Measurements from ENCODE around the gene SLC6A6. TPM values are rescaled to one million over a fixed set of nuclear protein-coding genes. Genes with fewer than 3 reads are reported as not detected.

SLC6A6 gene
- total RNA-seq, 1 experiment from 2014 or later = 72.6 TPM

DNA sequence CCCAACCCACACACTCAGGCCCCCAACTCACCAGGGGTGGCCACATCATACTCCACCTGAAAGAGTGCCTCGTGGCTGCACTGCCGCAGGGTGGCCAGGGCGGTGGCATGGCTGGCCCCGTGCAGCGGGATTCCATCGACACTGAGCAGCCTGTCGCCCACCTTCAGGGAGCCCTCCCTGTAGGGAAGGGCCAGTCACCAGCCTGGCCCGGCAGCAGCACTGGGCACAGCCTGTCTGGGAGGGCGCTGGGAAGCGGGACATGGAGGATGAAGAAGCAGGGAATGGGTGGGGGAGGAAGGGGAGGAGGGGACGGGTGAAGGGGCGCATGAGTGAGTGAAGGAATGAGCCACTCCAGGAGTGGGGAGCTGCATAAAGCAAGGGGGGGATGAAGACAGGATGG is 119.2 kb downstream of the SLC6A6 start:
- Histone ChIP-seq H3K27me3 (ENCODE audit: insufficient read depth, low read length) (no peaks in the 10 kb centered on the region), H3K4me1 (ENCODE audit: insufficient read depth, low read length) (no peaks in the 10 kb centered on the region), H3K4ac (ENCODE audit: low read depth, low read length) (no peak overlapping the region), H3K14ac (ENCODE audit: insufficient read depth, low read length) (no peak overlapping the region), H3K4me2 (ENCODE audit: insufficient read depth, insufficient read length, low read length) (no peak overlapping the region), H2BK120ac (ENCODE audit: low read depth, low read length, poor library complexity, severe bottlenecking) (no peak overlapping the region), H4K91ac (ENCODE audit: insufficient read length, low read depth, low read length) (no peak overlapping the region), H3K18ac (ENCODE audit: insufficient read length, low read depth, low read length) (no peak overlapping the region), H3K79me1 (ENCODE audit: insufficient read depth, low read depth, low read length, poor library complexity, severe bottlenecking) (no peaks in the 10 kb centered on the region), H2AK5ac (ENCODE audit: insufficient read length, low read length) (no peak overlapping the region), H3T11ph (ENCODE audit: low read length) (no peak overlapping the region), H2BK5ac (ENCODE audit: insufficient read length, low read length) (no peak overlapping the region), H4K20me1 (ENCODE audit: control insufficient read depth, insufficient read depth, insufficient read length) (no peaks in the 10 kb centered on the region), H3K23ac (ENCODE audit: insufficient read length, low read depth, low read length) (no peak overlapping the region), H2AFZ (ENCODE audit: low read length) (no peak overlapping the region), H3K9ac (ENCODE audit: extremely low read depth, insufficient read length, low read length) (no peak overlapping the region), H4K8ac (replicated peaks; ENCODE audit: insufficient read length, low read depth, low read length) (no peak overlapping the region), H3K56ac (ENCODE audit: insufficient read length, low read depth, low read length) (no peak overlapping the region), H4K5ac (ENCODE audit: insufficient read length, low read depth, low read length) (no peak overlapping the region), H2BK20ac (ENCODE audit: low read depth, low read length, poor library complexity, severe bottlenecking) (no peak overlapping the region), H3K27ac (ENCODE audit: insufficient read length, low read depth, low read length) (no peak overlapping the region), H2BK15ac (ENCODE audit: low read depth, low read length) (no peak overlapping the region), H2BK12ac (ENCODE audit: insufficient read length, low read depth, low read length) (no peak overlapping the region), H3K23me2 (ENCODE audit: insufficient read length, low read depth, low read length, poor library complexity, severe bottlenecking) (no peaks in the 10 kb centered on the region), H3K79me2 (ENCODE audit: insufficient read depth, low read length) (no peaks in the 10 kb centered on the region), H3K9me3 (ENCODE audit: control insufficient read depth, low read depth, low read length) (no peaks in the 10 kb centered on the region)
- Mint-ChIP-seq H3K36me3 (ENCODE audit: insufficient read depth in 1 of 3, low read depth in 3 of 3) (no peaks in the 10 kb centered on the region; a peak in 1 of 7 replicates), H3K4me1 (peaks cover 12 to 23% of the 10 kb centered on the region in 2 experiments; a peak in 3 of 4 replicates), H3K27ac (no peak overlapping the region), H3K9me3 (no peaks in the 10 kb centered on the region), H3K27me3 (ENCODE audit: low read depth) (peaks cover 1% of the 10 kb centered on the region), H3K4me3 (no peak overlapping the region)
- WGBS (ENCODE audit: extremely low coverage, insufficient read length, low lambda C conversion rate) = no CpG with 5 or more reads among the region's 12 CpGs
- peak; percentile 18 for DNase-seq
- TF ChIP-seq, protein P1, sequence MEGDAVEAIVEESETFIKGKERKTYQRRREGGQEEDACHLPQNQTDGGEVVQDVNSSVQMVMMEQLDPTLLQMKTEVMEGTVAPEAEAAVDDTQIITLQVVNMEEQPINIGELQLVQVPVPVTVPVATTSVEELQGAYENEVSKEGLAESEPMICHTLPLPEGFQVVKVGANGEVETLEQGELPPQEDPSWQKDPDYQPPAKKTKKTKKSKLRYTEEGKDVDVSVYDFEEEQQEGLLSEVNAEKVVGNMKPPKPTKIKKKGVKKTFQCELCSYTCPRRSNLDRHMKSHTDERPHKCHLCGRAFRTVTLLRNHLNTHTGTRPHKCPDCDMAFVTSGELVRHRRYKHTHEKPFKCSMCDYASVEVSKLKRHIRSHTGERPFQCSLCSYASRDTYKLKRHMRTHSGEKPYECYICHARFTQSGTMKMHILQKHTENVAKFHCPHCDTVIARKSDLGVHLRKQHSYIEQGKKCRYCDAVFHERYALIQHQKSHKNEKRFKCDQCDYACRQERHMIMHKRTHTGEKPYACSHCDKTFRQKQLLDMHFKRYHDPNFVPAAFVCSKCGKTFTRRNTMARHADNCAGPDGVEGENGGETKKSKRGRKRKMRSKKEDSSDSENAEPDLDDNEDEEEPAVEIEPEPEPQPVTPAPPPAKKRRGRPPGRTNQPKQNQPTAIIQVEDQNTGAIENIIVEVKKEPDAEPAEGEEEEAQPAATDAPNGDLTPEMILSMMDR (conservative IDR thresholded peaks at IDR 0.05) = no peak

All from H9 (cell line).